Neutrophil (primary cell): ENCODE results near the gene SGCA.

Source experiments
- H3K27ac ChIP-seq: fragments of 200-600 bp; sonication (generic); 2 replicates; pipeline ENCODE4 v1.5.1; 2016; ENCODE audit warnings: mild to moderate bottlenecking, moderate library complexity
- H3K27me3 ChIP-seq: fragments of 200-600 bp; sonication (generic); 2 replicates; pipeline ENCODE4 v1.6.0; 2016; ENCODE audit warnings: mild to moderate bottlenecking
- H3K36me3 ChIP-seq: fragments of 200-600 bp; sonication (generic); 2 replicates; pipeline ENCODE4 v1.5.1; 2017
- H3K4me1 ChIP-seq, 2 experiments: fragments of 200-600 bp in 1 of 2; sonication (generic) in 1 of 2; 1 replicate in 1 of 2; 2 replicates in 1 of 2; pipeline versions ENCODE4 v1.5.1 to v1.6.1; 2013 to 2016; ENCODE audit warnings: low read depth in 1 of 2, low read length in 1 of 2, mild to moderate bottlenecking in 1 of 2, moderate library complexity in 1 of 2; ENCODE audit not compliant: control insufficient read depth in 1 of 2, insufficient read depth in 1 of 2
- H3K4me3 ChIP-seq, 2 experiments: fragments of 200-600 bp in 1 of 2; sonication (generic) in 1 of 2; 1 replicate in 1 of 2; 2 replicates in 1 of 2; pipeline ENCODE4 v1.5.1; 2013 to 2016; ENCODE audit warnings: low read depth in 1 of 2, low read length in 1 of 2, mild to moderate bottlenecking in 1 of 2, moderate library complexity in 1 of 2
- H3K9me3 ChIP-seq: fragments of 200-600 bp; sonication (generic); 2 replicates; pipeline ENCODE4 v1.5.1; 2016
- TF ChIP-seq, protein P1 (sequence below): fragments of 200-600 bp; sonication (generic); IDR thresholded peaks from 2 replicates; pipeline ENCODE4 v1.5.1; 2016; ENCODE audit warnings: antibody characterized with exemption

SGCA gene

DNA sequence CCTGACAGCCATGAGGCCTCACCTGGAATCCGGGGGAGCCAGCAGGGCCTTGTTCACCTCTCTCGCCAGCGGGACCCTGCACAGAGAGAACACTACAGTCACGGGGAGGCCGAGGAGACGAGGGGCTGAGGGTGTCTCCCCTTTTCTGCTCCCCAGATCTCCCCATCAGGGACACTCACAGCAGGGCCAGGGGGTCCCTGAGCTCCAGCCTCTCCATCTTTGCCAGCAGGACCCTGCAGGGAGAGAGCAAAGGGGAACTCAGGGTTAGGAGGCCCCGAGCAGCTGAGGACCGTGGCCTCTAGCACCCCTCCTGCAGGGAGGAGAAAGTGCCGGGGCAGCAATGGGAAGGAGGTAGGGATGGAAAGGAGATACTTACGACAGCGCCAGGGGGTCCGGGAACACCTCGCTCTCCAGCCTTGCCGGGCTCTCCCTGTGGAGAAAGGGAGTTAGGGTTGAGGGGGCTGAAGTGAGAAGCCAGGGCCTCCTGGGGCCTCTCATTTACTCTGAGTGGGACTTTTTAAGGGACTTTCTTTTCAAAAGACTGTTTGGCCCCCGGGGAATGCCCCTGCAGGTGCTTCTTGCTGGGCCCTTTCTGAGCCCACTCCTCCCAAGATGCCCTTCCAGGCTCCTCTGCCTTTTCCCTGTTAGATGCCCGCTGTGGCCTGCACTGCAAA, 26.9 kb downstream of the SGCA start:
- TF ChIP-seq, protein P1, sequence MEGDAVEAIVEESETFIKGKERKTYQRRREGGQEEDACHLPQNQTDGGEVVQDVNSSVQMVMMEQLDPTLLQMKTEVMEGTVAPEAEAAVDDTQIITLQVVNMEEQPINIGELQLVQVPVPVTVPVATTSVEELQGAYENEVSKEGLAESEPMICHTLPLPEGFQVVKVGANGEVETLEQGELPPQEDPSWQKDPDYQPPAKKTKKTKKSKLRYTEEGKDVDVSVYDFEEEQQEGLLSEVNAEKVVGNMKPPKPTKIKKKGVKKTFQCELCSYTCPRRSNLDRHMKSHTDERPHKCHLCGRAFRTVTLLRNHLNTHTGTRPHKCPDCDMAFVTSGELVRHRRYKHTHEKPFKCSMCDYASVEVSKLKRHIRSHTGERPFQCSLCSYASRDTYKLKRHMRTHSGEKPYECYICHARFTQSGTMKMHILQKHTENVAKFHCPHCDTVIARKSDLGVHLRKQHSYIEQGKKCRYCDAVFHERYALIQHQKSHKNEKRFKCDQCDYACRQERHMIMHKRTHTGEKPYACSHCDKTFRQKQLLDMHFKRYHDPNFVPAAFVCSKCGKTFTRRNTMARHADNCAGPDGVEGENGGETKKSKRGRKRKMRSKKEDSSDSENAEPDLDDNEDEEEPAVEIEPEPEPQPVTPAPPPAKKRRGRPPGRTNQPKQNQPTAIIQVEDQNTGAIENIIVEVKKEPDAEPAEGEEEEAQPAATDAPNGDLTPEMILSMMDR: no peak
- Histone ChIP-seq H3K27me3 (no peaks in the 10 kb centered on the region), H3K4me1 (no peaks in the 10 kb centered on the region), H3K36me3 (no peaks in the 10 kb centered on the region), H3K4me3 (no peak overlapping the region), H3K9me3 (no peaks in the 10 kb centered on the region), H3K27ac (no peak overlapping the region)

GRCh38 chr17:50194140-50194933, 28.5 kb downstream of the SGCA start:
- H3K27me3 ChIP-seq: peaks cover 12% of the 10 kb centered on the region
- H3K36me3 ChIP-seq: no peaks in the 10 kb centered on the region
- no peaks in the 10 kb centered on the region for H3K9me3 ChIP-seq
- H3K27ac ChIP-seq: no peak overlapping the region
- no peak overlapping the region for H3K4me3 ChIP-seq
- TF ChIP-seq, protein P1: no peak
- H3K4me1 ChIP-seq: no peaks in the 10 kb centered on the region

- Histone ChIP-seq H3K4me1 (peaks cover 6 to 8% of the 10 kb centered on the region in 2 experiments), H3K27me3 (peaks cover 20% of the 10 kb centered on the region), H3K36me3 (no peaks in the 10 kb centered on the region), H3K4me3 (no peak overlapping the region), H3K9me3 (no peaks in the 10 kb centered on the region), H3K27ac (no peak overlapping the region)
- TF ChIP-seq, protein P1: no peak
These were observed 29.4 kb downstream of the SGCA start for GRCh38 chr17:50194934-50195865.

GRCh38 chr17:50196036-50196435, 30.2 kb downstream of the SGCA start:
- no peaks in the 10 kb centered on the region for H3K9me3 ChIP-seq
- H3K4me3 ChIP-seq: no peak overlapping the region
- H3K36me3 ChIP-seq: no peaks in the 10 kb centered on the region
- no peak overlapping the region for H3K27ac ChIP-seq
- TF ChIP-seq, protein P1: no peak
- H3K27me3 ChIP-seq: peaks cover 25% of the 10 kb centered on the region
- peaks cover 15 to 17% of the 10 kb centered on the region in 2 experiments for H3K4me1 ChIP-seq

DNA sequence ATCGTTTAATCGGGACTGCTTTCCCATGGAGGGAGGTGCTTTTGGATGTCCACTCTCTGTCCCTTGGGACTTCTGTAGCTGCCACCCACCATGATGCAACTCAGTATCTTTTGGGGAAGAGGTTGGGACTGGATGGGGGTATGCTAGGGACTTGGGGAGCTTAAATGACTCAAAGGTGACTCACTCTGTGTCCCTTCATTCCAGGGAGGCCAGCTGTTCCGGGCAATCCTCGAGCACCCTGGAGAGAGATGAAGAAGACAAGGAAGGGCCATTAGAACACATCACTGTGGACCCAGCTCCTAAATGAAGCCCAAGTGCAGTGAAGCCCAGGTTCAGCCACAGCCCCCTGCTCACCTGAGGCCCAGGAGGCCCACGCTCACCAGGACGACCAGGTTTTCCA, 31.0 kb downstream of the SGCA start:
- no peak overlapping the region for H3K4me3 ChIP-seq
- no peaks in the 10 kb centered on the region for H3K9me3 ChIP-seq
- H3K36me3 ChIP-seq: no peaks in the 10 kb centered on the region
- H3K27ac ChIP-seq: no peak overlapping the region
- TF ChIP-seq, protein P1: no peak
- peaks cover 33% of the 10 kb centered on the region for H3K27me3 ChIP-seq
- H3K4me1 ChIP-seq: peaks cover 17 to 22% of the 10 kb centered on the region in 2 experiments
